RWPE1 (cell line): ENCODE measurements around the gene RCAN2.

Experiments
- CTCF ChIA-PET: fragments of 350-600 bp; sonication (Branson Sonifier 250); formaldehyde crosslinking; extraction: SDS; loops from one replicate; lab custom pipeline; 2021; lab: Yijun Ruan, JAX
- POLR2A ChIA-PET: fragments of 400-600 bp; formaldehyde crosslinking; extraction: SDS; loops from one replicate; lab custom pipeline; 2020; ENCODE audit warnings: antibody characterized with exemption; ENCODE audit not compliant: low non-redundant PET; lab: Yijun Ruan, JAX
- DNase-seq: peaks from one replicate; pipeline ENCODE4 v3.0.0; 2012; ENCODE audit warnings: low spot score
- H3K27ac ChIP-seq: fragments of 450-650 bp; 2 replicates; pipeline ENCODE4 v1.5.1; 2017
- CTCF ChIP-seq: fragments of 450-650 bp; conservative IDR thresholded peaks from 2 replicates; pipeline ENCODE4 v1.5.1; 2017; ENCODE audit warnings: low read depth, mild to moderate bottlenecking

Gene RCAN2

DNA sequence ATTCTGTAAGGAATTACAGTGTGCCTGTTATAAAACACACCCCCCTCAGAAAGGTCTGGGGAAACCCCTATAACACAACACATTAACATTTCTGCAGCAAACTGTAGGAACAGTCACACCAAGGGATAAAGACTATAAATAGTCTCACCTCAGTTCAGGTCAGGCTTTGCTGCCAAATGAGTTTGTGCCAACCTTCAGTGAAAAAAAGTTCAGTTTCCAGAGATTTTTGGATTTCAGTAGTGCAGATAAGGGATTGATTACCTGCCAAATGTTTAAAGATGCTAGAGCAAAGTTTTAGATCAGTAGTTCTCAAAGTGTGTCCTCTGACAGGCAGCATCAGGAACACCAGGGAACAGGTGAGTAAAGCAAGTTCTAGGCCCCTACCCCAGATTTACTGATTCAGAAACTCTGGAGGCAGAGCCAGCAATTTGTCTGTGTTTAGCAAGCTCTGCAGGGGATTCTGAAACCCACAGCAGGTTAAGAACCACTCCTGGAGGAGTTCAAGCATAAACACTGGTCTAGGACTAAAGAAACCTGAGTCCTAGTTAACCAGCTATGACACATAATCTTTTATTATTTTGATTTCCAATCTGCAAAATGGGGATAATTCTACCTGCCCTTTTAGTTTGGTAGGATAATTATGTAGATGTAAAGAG lies 111.0 kb downstream of the RCAN2 start:
- no peak for DNase-seq
- POLR2A ChIA-PET: no interaction called here
- CTCF ChIA-PET: no interaction called here
- H3K27ac ChIP-seq: no peak overlapping the region
- no peak for TF ChIP-seq CTCF

- DNase-seq: no peak
- ChIA-PET POLR2A (no interaction called here), CTCF (no interaction called here)
- H3K27ac ChIP-seq: no peak overlapping the region
- no peak for TF ChIP-seq CTCF
Measured at GRCh38 chr6:46378882-46379416, 112.3 kb downstream of the RCAN2 start.

GRCh38 chr6:46378161-46378881 lies 112.9 kb downstream of the RCAN2 start:
- no peak for TF ChIP-seq CTCF
- no peak for DNase-seq
- POLR2A ChIA-PET: no interaction called here
- H3K27ac ChIP-seq: no peak overlapping the region
- CTCF ChIA-PET: interaction anchor here (0.5 to 0.6 kb wide), 2 partner anchors 15 to 17 kb away, joined by 3 read pairs; no protein-coding TSS in a partner anchor

DNA sequence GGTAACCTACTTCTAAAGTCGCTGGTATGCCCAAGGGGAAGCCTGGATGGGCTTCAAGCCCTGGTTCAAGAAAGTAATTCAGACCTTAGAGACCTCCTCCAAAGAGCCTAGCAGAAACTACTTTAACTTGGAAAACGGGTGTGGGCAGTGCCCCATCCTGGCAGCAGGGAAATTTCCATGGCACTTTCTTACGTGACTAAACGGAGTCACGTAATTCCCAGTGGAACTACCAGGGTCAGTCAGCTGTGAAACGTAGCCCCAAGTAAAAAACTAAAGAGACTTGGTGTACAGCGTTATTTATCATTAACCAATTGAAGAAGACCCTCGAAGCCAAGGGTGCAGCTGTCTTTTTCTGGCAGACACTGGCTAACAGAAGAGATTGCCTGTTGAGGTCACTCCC lies 114.0 kb downstream of the RCAN2 start:
- H3K27ac ChIP-seq: no peak overlapping the region
- TF ChIP-seq CTCF: no peak
- ChIA-PET CTCF (interaction anchor here (0.7 kb wide), 1 partner anchor 182 kb away, joined by 3 read pairs; no protein-coding TSS in a partner anchor), POLR2A (no interaction called here)
- no peak for DNase-seq

GRCh38 chr6:46376562-46377061 lies 114.6 kb downstream of the RCAN2 start:
- ChIA-PET POLR2A (no interaction called here), CTCF (interaction anchor here (0.6 kb wide), 1 partner anchor 294 kb away, joined by 4 read pairs; no protein-coding TSS in a partner anchor)
- no peak for DNase-seq
- H3K27ac ChIP-seq: no peak overlapping the region
- TF ChIP-seq CTCF: no peak

DNA sequence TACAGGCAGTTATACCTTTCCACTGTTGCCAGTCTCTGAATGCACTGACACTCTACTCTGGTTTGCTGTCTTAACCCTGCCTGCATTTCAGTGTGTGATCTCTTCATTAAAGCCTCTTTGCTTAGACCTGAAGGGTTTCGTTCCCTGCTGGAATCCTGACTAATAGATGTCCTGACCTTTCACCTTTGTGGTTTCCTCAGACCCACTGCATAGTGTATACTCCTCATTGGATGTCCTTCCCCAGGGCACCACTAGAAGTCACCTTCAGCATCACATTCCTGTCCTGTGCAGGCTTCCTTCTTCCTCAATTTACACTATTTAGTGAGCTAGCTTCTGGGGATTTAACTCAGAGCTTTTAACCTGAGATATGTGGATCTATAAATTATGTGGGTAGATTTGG lies 120.6 kb downstream of the RCAN2 start:
- no peak for TF ChIP-seq CTCF
- H3K27ac ChIP-seq: no peak overlapping the region
- ChIA-PET CTCF (interaction anchor here (0.7 kb wide), 1 partner anchor 252 kb away, joined by 4 read pairs; no protein-coding TSS in a partner anchor), POLR2A (no interaction called here)
- no peak for DNase-seq
